ENCODE measurements around the gene KDM1B.
A peak's percentile ranks its signal among the peaks of the same experiment; 100 is the strongest.

Gene KDM1B

GRCh38 chr6:18259675-18260447 is 104.6 kb downstream of the KDM1B start:
- no peak for TF ChIP-seq CTCF (IDR thresholded peaks at IDR 0.05)

DNA sequence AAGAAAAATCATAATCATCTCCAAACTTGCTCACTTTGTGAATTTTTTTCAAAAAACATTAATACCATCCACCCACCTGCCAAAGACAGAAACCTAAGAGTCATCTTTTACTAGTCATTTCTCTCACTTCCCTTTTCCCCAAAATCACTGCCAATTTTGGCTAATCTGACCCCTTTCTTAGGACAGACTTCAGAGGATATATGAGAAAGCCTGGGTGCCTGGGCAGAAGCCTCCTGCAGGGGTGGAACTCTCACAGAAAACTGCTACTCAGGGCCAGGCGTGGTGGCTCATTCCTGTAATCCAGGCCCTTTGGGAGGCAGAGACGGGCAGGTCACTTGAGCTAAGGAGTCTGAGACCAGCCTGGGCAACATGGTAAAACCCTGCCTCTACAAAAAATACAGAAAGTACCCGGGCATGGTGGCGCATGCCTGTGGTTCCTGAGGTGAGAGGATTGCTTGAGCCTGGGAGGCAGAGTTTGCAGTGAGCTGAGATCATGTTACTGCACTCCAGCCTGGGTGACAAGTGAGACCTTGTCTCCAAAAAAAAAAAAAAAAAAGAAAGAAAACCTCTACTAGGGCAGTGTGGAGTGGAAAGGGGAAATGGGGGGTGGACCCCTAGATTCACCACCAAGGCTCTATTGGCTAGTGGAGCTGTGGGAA is 105.4 kb downstream of the KDM1B start:
- no peak for TF ChIP-seq CTCF (IDR thresholded peaks at IDR 0.05)

DNA sequence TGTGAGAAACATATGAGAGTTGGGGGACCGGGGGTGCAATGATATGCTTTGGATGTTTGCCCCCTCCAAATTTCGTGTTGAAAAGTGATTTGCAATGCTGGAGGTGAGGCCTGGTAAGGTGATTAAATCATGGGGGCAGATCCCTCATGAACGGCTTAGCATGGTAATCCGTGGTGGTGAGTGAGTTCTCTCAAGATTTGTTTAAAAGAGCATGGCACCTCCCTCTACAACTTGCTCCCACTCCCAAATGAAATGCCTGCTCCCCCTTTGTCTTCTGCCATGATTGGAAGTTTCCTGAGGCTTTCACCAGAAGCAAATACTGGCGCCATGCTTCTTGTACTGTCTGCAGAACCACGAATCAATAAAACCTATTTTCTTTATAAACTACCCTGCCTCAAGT is 106.7 kb downstream of the KDM1B start:
- TF ChIP-seq CTCF (IDR thresholded peaks at IDR 0.05), result no peak

DNA sequence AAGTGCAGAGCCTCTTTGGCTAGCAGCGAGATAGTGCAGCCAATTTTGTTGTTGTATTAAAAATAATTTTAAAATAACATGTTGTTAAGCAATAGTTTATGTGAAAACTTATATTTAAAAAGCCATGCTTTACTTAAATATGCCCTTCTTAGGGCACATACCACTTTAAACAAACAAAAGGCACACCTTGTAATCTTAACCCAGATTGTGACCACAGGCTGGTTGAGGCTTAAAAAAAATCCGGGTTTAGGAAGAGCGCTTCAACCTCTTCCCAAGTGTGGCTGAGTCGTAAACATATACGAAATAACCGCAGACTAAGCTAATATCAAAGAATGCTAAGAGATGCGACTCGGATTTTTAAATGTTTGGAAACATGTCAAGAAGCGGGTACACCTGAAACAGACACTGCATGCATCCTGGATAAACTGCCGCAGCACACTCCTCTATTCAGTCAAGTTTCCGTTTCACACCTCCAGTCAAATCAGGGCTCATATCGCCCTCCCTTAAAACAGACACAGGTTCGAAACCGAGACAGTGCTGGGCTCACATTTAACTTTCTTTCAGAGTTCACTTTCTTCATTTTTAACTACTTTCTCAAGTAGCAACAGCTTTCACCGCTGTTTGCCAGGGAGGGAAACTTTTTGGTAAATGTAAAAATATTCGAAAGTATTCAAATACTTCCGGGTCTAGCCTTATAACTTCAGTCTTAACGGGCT is 107.6 kb downstream of the KDM1B start:
- TF ChIP-seq CTCF (IDR thresholded peaks at IDR 0.05), result no peak

DNA sequence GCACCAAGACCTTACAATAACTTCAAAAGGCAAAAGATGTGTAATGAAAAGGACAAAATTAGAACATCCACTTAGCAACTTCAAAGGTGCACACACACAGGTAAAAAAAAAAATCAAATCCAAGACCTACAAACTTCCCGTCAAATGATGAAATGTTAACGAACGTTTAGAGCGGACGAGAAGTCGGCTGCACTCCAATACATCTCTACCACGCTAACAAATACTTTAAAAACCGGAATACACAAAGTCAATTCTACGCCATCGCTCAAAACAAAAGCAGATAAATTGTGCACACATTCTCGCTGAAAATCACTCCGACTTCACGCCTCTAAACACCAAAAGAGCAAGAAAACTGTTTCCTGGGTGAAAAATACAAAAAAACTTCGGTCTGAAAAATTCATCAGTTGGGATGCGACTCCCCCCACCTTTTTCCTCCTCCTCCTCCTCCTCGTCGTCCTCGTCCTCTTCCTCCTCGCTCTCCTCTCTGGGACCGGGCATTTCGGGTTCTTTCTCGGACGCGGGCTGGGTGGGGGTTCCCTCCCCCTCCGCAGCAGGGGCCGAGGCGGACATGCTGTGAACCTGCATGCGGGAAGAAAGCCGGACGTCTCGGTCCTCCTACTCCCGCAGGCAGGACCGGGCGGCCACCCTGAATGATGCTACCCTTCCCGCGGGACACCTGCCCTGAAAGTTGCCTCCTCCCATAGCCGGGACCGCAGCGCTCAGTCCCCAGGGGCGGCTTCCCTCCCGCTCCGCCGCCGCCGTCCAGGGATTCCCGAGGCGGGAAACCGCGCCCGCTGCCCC is 108.4 kb downstream of the KDM1B start:
- no peak for TF ChIP-seq CTCF (IDR thresholded peaks at IDR 0.05)

DNA sequence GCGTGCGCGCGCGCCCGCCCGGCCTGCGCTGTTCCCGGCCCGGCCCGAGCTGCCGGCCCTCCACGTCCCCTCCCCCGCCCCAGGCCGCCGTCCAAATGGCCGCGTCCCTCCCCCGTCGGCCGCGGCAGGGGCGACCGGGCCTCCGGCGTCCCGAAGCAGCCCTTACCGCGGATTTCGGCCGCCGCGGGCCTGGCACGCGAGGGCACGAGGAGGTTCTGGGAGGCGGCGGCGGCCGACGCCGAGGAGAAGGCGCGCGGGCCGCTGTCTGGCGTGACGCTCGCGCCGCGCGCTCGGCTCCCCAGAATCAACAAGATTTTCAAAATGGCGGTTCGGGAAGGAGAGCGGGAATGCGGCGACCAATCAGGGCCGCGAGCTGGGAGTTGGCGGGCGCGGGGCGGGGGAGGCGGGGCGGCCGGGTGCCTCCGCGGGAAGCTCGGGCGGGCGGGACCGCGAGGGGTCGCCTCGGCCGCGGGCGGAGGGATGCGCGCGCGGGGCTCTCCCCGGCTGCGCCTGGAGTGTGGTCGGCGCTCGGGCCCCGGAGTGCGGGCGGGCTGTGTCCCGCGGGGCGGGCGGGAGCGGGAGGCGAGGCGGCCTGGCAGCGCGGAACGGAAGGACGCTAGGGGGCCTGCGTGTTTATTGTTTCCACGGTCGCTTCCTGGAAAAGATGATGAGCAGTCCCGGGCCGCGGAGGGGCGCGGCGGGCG is 109.1 kb downstream of the KDM1B start, which contains the start of gene DEK:
TSS of gene DEK (minus strand) at position 312 of the 704 bp plus-strand sequence. CDS start 543 bp downstream, outside the sequence.
- TF ChIP-seq CTCF (IDR thresholded peaks at IDR 0.05), result peak; percentile 59
